Endothelial cell of umbilical vein (primary cell): ENCODE data around the gene FRK.

ENCODE experiments used
- CTCF ChIP-seq, 2 donors: IDR thresholded peaks; 1 replicate in 1 of 2; 2 replicates in 1 of 2; pipeline ENCODE4 v1.5.1; 2011; ENCODE audit warnings: low read length in 2 of 2, mild to moderate bottlenecking in 2 of 2, moderate library complexity in 2 of 2, control low read depth in 1 of 2, inconsistent platforms in 1 of 2, low read depth in 1 of 2; ENCODE audit not compliant: insufficient read depth in 1 of 2; ENCODE audit errors: extremely low read depth in 1 of 2
- EZH2 ChIP-seq: IDR thresholded peaks from 2 replicates; pipeline ENCODE4 v1.6.1; 2012; ENCODE audit warnings: borderline replicate concordance, low read depth, mild to moderate bottlenecking, moderate library complexity, low read length, inconsistent platforms; ENCODE audit not compliant: severe bottlenecking
- MAX ChIP-seq: IDR thresholded peaks from 2 replicates; pipeline ENCODE4 v1.6.1; 2011; ENCODE audit not compliant: insufficient read depth, insufficient read length
- POLR2A ChIP-seq: IDR thresholded peaks from 2 replicates; pipeline ENCODE4 v1.6.1; 2012; ENCODE audit warnings: low read depth, mild to moderate bottlenecking, control low read depth, low read length
- POLR2AphosphoS5 ChIP-seq: IDR thresholded peaks from 2 replicates; pipeline ENCODE4 v1.6.1; 2012; ENCODE audit warnings: low read depth, mild to moderate bottlenecking, control low read depth, low read length, moderate library complexity; ENCODE audit not compliant: insufficient read depth

GRCh38 chr6:116047173-116047933 lies 13.3 kb downstream of the FRK start:
- TF ChIP-seq CTCF (IDR thresholded peaks at IDR 0.05; ENCODE audit: extremely low read depth in 1 of 2, insufficient read depth in 1 of 2, low read depth in 1 of 2, low read length in 2 of 2) (no peak), POLR2AphosphoS5 (no peak), MAX (no peak), EZH2 (no peak), POLR2A (no peak)
